ENCODE data around the gene DRGX. TPM values are rescaled to one million over a fixed set of nuclear protein-coding genes. Genes with fewer than 3 reads are reported as not detected.

Gene DRGX
- total and polyA plus RNA-seq, 2 donors (not counting 3 experiments of a cell fraction or from before 2014, with no cell fraction given): not detected

- FAIRE-seq (no peak), DNase-seq (ENCODE audit: low read depth, low spot score) (no peak)
- no TSS peak for BruUV-seq (replicated peaks)
- no peaks in the 10 kb centered on the region for H3K4me1 ChIP-seq (ENCODE audit: control insufficient read depth, extremely low read depth, insufficient read depth, low read length)
- no peak overlapping the region for H3K4me2 ChIP-seq (ENCODE audit: insufficient read depth, low read length)
- no peaks in the 10 kb centered on the region for H3K79me2 ChIP-seq (ENCODE audit: control insufficient read depth, insufficient read depth, low read length)
- TF ChIP-seq MAX (IDR thresholded peaks at IDR 0.05; ENCODE audit: insufficient read depth, insufficient read length): no peak
- TF ChIP-seq POLR2AphosphoS5 (IDR thresholded peaks at IDR 0.05; ENCODE audit: insufficient read depth, low read depth, low read length): no peak
- TF ChIP-seq POLR2A (IDR thresholded peaks at IDR 0.05; ENCODE audit: low read depth, low read length): no peak
- no peak for TF ChIP-seq EZH2 (IDR thresholded peaks at IDR 0.05; ENCODE audit: borderline replicate concordance, low read depth, low read length, severe bottlenecking)
- no peak for TF ChIP-seq MYC (IDR thresholded peaks at IDR 0.05; ENCODE audit: low read depth, low read length)
- no peak for TF ChIP-seq CTCF (IDR thresholded peaks at IDR 0.05; ENCODE audit: extremely low read depth in 1 of 2, insufficient read depth in 1 of 2, low read depth in 1 of 2, low read length in 2 of 2)
- no peak for TF ChIP-seq JUN (IDR thresholded peaks at IDR 0.05; ENCODE audit: borderline replicate concordance, insufficient read depth, insufficient read length, low read depth)
- TF ChIP-seq GATA2 (IDR thresholded peaks at IDR 0.05; ENCODE audit: insufficient read depth, insufficient read length, low read depth, low read length): no peak
- no peak for TF ChIP-seq FOS (IDR thresholded peaks at IDR 0.05; ENCODE audit: borderline replicate concordance, insufficient read depth, low read length)
- intact Hi-C loops (cut with micrococcal nuclease): no loop called here
- no peaks in the 10 kb centered on the region for H3K9me1 ChIP-seq (replicated peaks; ENCODE audit: control insufficient read depth, extremely low read depth, insufficient read depth, low read length)
- H3K27me3 ChIP-seq (ENCODE audit: control insufficient read depth in 2 of 2, insufficient read depth in 2 of 2, low read length in 2 of 2): no peaks in the 10 kb centered on the region
- H3K4me3 ChIP-seq (replicated peaks in 1 of 3; ENCODE audit: insufficient read depth in 1 of 3, low read depth in 1 of 3, low read length in 3 of 3): no peak overlapping the region
- H3K36me3 ChIP-seq (ENCODE audit: control insufficient read depth in 2 of 2, extremely low read depth in 1 of 2, insufficient read depth in 2 of 2, low read length in 2 of 2): no peaks in the 10 kb centered on the region
- H4K20me1 ChIP-seq (replicated peaks; ENCODE audit: control insufficient read depth, extremely low read depth, insufficient read depth, low read length): no peaks in the 10 kb centered on the region
- dilution Hi-C loops (cut with MboI; ENCODE audit: extremely low pct_ligation_motif_present, low sequenced_read_pairs): no loop called here
- no peaks in the 10 kb centered on the region for H3K9me3 ChIP-seq (replicated peaks; ENCODE audit: control insufficient read depth, insufficient read depth, low read length)
- no peak overlapping the region for H2AFZ ChIP-seq (ENCODE audit: low read depth, low read length)
- H3K9ac ChIP-seq (replicated peaks; ENCODE audit: extremely low read depth, insufficient read depth, low read length): no peak overlapping the region
- CTCF ChIA-PET: no interaction called here
- POLR2A ChIA-PET: no interaction called here
- no peak overlapping the region for H3K27ac ChIP-seq (ENCODE audit: insufficient read depth, low read depth, low read length)
These were observed 76.7 kb downstream of the DRGX start for GRCh38 chr10:49319206-49319605.

All from endothelial cell of umbilical vein (primary cell).